GM12878 (cell line): ENCODE data around the gene MCHR1. TPM values are rescaled to one million over a fixed set of nuclear protein-coding genes. Genes with fewer than 3 reads are reported as not detected.

ENCODE experiments used
- ATAC-seq: fragments of 200-7000 bp; cut with Tn5 transposase; 3 replicates; pipeline ENCODE4 v1.9.1; 2020; ENCODE audit warnings: mild to moderate bottlenecking, moderate library complexity
- BruUV-seq: library from RNA; stranded (reverse); fragments of 400-500 nt; replicated peaks from 2 replicates; lab custom pipeline; 2021; lab: Mats Ljungman, UMichigan
- CTCF ChIA-PET: fragments of 300-600 bp; sonication (Branson Sonifier 250); formaldehyde crosslinking; extraction: SDS; loops from one replicate; lab custom pipeline; 2021; ENCODE audit warnings: inconsistent platforms; lab: Yijun Ruan, JAX
- POLR2A ChIA-PET: fragments of 350-600 bp; formaldehyde crosslinking; extraction: SDS; loops from one replicate; lab custom pipeline; 2021; ENCODE audit warnings: inconsistent platforms; lab: Charles Lee
- RAD21 ChIA-PET: fragments of 300-600 bp; sonication (Branson Sonifier 250); formaldehyde crosslinking; loops from one replicate; lab custom pipeline; 2023; ENCODE audit warnings: antibody characterized with exemption; ENCODE audit not compliant: unreplicated experiment; lab: Charles Lee
- SMC1A ChIA-PET: fragments of 300-600 bp; sonication (Branson Sonifier 250); formaldehyde crosslinking; loops from one replicate; lab custom pipeline; 2023; ENCODE audit not compliant: unreplicated experiment, uncharacterized antibody; lab: Charles Lee
- DNase-seq: peaks from one replicate; pipeline ENCODE4 v3.0.0-alpha.2; 2011; ENCODE audit warnings: low read depth, low spot score
- FAIRE-seq: peaks from 3 replicates; lab custom pipeline; 2011; peaks lifted over from hg19 to GRCh38; lab: Jason Lieb, UNC
- H2AFZ ChIP-seq: 2 replicates; pipeline ENCODE4 v1.6.0; 2011; ENCODE audit warnings: low read depth, low read length, control low read depth; ENCODE audit not compliant: control insufficient read depth
- H3K27ac ChIP-seq: 2 replicates; pipeline ENCODE4 v1.5.1; 2011; ENCODE audit warnings: control low read depth; ENCODE audit not compliant: control insufficient read depth, insufficient read depth
- H3K27me3 ChIP-seq, 2 experiments: replicated peaks in 1 of 2; 2 replicates each; pipeline versions ENCODE4 v1.6.0 to v1.6.1; 2011; ENCODE audit warnings: low read length in 1 of 2; ENCODE audit not compliant: control insufficient read depth in 2 of 2, insufficient read depth in 2 of 2
- H3K36me3 ChIP-seq, 2 experiments: 2 replicates each; pipeline ENCODE4 v1.5.1; 2011; ENCODE audit warnings: low read length in 1 of 2; ENCODE audit not compliant: control insufficient read depth in 2 of 2, insufficient read depth in 2 of 2
- H3K4me1 ChIP-seq: 2 replicates; pipeline ENCODE4 v1.6.1; 2011; ENCODE audit warnings: mild to moderate bottlenecking, low read length, moderate library complexity, mixed read lengths; ENCODE audit not compliant: control insufficient read depth, insufficient read depth
- H3K4me2 ChIP-seq: 2 replicates; pipeline ENCODE4 v1.6.0; 2011; ENCODE audit warnings: control low read depth; ENCODE audit not compliant: control insufficient read depth, insufficient read depth
- H3K4me3 ChIP-seq: fragments of 200-600 bp; sonication (generic); 2 replicates; pipeline ENCODE4 v1.5.1; 2016
- H3K79me2 ChIP-seq: 2 replicates; pipeline ENCODE4 v1.6.0; 2011; ENCODE audit warnings: low read length; ENCODE audit not compliant: control insufficient read depth, insufficient read depth
- H3K9ac ChIP-seq: 2 replicates; pipeline ENCODE4 v1.8.0; 2011; ENCODE audit warnings: low read length, control low read depth, mixed read lengths; ENCODE audit not compliant: control insufficient read depth, insufficient read depth
- H3K9me3 ChIP-seq: replicated peaks from 3 replicates; pipeline ENCODE4 v1.5.1; 2011; ENCODE audit warnings: mild to moderate bottlenecking, low read length; ENCODE audit not compliant: control insufficient read depth, insufficient read depth
- H4K20me1 ChIP-seq: 2 replicates; pipeline ENCODE4 v1.6.0; 2011; ENCODE audit not compliant: control insufficient read depth, insufficient read depth
- BHLHE40 ChIP-seq, 2 experiments: fragments of 450-650 bp in 1 of 2; IDR thresholded peaks; 2 replicates each; pipeline ENCODE4 v1.6.1; 2011 to 2017; ENCODE audit warnings: low read depth in 2 of 2, borderline replicate concordance in 1 of 2, improper control_type of control experiment in 1 of 2, low read length in 1 of 2, mild to moderate bottlenecking in 1 of 2
- CREB1 ChIP-seq: IDR thresholded peaks from 2 replicates; pipeline ENCODE4 v1.6.1; 2012; ENCODE audit warnings: low read depth, mild to moderate bottlenecking, inconsistent platforms
- EP300 ChIP-seq, 2 experiments: fragments of 150-350 bp in 1 of 2; IDR thresholded peaks; 2 replicates each; pipeline ENCODE4 v1.6.1; 2011 to 2012; ENCODE audit warnings: low read depth in 2 of 2, low read length in 2 of 2, borderline replicate concordance in 1 of 2, improper control_type of control experiment in 1 of 2, inconsistent platforms in 1 of 2; ENCODE audit not compliant: control insufficient read depth in 1 of 2
- IRF4 ChIP-seq: IDR thresholded peaks from 2 replicates; pipeline ENCODE4 v1.6.1; 2011; ENCODE audit warnings: low read depth, low read length
- MEF2B ChIP-seq: fragments of 450-650 bp; IDR thresholded peaks from 2 replicates; pipeline ENCODE4 v1.6.1; 2018; ENCODE audit warnings: mild to moderate bottlenecking, moderate library complexity; ENCODE audit not compliant: partially characterized antibody, poor library complexity, severe bottlenecking
- MXI1 ChIP-seq: fragments of 150-350 bp; IDR thresholded peaks from 2 replicates; pipeline ENCODE4 v1.6.1; 2011; ENCODE audit warnings: low read depth, mild to moderate bottlenecking, inconsistent platforms, low read length, improper control_type of control experiment
- PML ChIP-seq: IDR thresholded peaks from 2 replicates; pipeline ENCODE4 v1.6.1; 2012; ENCODE audit warnings: low read length, inconsistent platforms
- POLR2AphosphoS2 ChIP-seq: IDR thresholded peaks from 2 replicates; pipeline ENCODE4 v1.6.1; 2011; ENCODE audit warnings: low read depth, mild to moderate bottlenecking, low read length, improper control_type of control experiment, moderate library complexity
- RBBP5 ChIP-seq: fragments of 200-600 bp; sonication (generic); conservative IDR thresholded peaks from 2 replicates; pipeline ENCODE4 v1.6.1; 2016
- SMAD1 ChIP-seq: fragments of 450-650 bp; IDR thresholded peaks from 2 replicates; pipeline ENCODE4 v1.6.1; 2018; ENCODE audit warnings: mild to moderate bottlenecking, low read depth; ENCODE audit not compliant: partially characterized antibody
- SMC3 ChIP-seq: IDR thresholded peaks from 2 replicates; pipeline ENCODE4 v1.6.1; 2011; ENCODE audit warnings: low read length, improper control_type of control experiment, borderline replicate concordance
- SREBF2 ChIP-seq: IDR thresholded peaks from 2 replicates; pipeline ENCODE4 v1.6.1; 2012; ENCODE audit warnings: mild to moderate bottlenecking, low read length
- TCF7 ChIP-seq: IDR thresholded peaks from 2 replicates; pipeline ENCODE4 v1.6.1; 2014; ENCODE audit warnings: antibody characterized with exemption, borderline replicate concordance
- WRNIP1 ChIP-seq: IDR thresholded peaks from 2 replicates; pipeline ENCODE4 v1.6.1; 2011; ENCODE audit warnings: low read depth, low read length, improper control_type of control experiment, borderline replicate concordance
- YY1 ChIP-seq: IDR thresholded peaks from 2 replicates; pipeline ENCODE4 v1.6.1; 2011; ENCODE audit warnings: low read depth, mild to moderate bottlenecking, low read length
- ZNF274 ChIP-seq: IDR thresholded peaks from one replicate; pipeline ENCODE4 v1.8.0; 2011; ENCODE audit not compliant: insufficient read length, insufficient read depth
- ZNF622 ChIP-seq: fragments of 450-650 bp; IDR thresholded peaks from 2 replicates; pipeline ENCODE4 v1.6.1; 2017; ENCODE audit warnings: mild to moderate bottlenecking, inconsistent platforms
- WGBS: methylation state at CpG from one replicate; pipeline ENCODE4 v1.1.6; 2016; ENCODE audit warnings: low lambda C conversion rate; ENCODE audit not compliant: insufficient replicate concordance, insufficient coverage; ENCODE audit errors: missing lambda C conversion rate; 5-methylcytosine and 5-hydroxymethylcytosine counted together
- in situ Hi-C: fragments of 300-500 bp; cut with MboI; formaldehyde crosslinking; loops from 9 replicates; pipeline ENCODE4 v1.14.3; 2018; ENCODE audit warnings: mixed read lengths
- intact Hi-C: fragments of 100-400 bp; cut with micrococcal nuclease; formaldehyde crosslinking; loops from one replicate; pipeline ENCODE4 v1.14.2; 2022; ENCODE audit not compliant: unreplicated experiment
- polyA plus RNA-seq, 11 experiments: library from polyadenylated mRNA; depleted of rRNA in 4 of 11; unstranded in 6 of 11; stranded (reverse) in 5 of 11; fragments of >200 nt; fragmentation: Nextera tagmentation in 4 of 11; fragmentation: Illumina TruSeq in 1 of 11; extraction: Ambion mirVana in 4 of 11; extraction: Trizol in 1 of 11; gene quantifications; 1 replicate in 1 of 11; 2 replicates in 10 of 11; pipeline versions ENCODE4 v1.2.1 to v1.2.3, GENCODE V29; 2011 to 2016; ENCODE audit warnings: inconsistent platforms in 2 of 11, missing spikeins in 2 of 11, low read depth in 1 of 11
- total RNA-seq, 4 experiments: library from RNA; depleted of rRNA in 3 of 4; stranded (reverse); fragments of >200 nt in 3 of 4; fragmentation: Illumina TruSeq in 1 of 4; extraction: Trizol in 1 of 4; gene quantifications; 2 replicates each; pipeline versions ENCODE4 v1.2.1 to v1.2.3, GENCODE V29; 2013 to 2021
- TF ChIP-seq, protein P1 (sequence below): fragments of 450-650 bp; IDR thresholded peaks from 2 replicates; pipeline ENCODE4 v1.6.1; 2016; ENCODE audit warnings: mild to moderate bottlenecking
- TF ChIP-seq, protein P2 (sequence below): fragments of 450-650 bp; IDR thresholded peaks from 2 replicates; pipeline ENCODE4 v1.6.1; 2017; ENCODE audit warnings: low read depth, mild to moderate bottlenecking, moderate library complexity
- TF ChIP-seq, protein P3 (sequence below): fragments of 450-650 bp; IDR thresholded peaks from 2 replicates; pipeline ENCODE4 v1.6.1; 2016; ENCODE audit warnings: mild to moderate bottlenecking

Gene MCHR1
- total and polyA plus RNA-seq, 10 of the 15 experiments (the other 5 are each of a cell fraction or from before 2014, with no cell fraction given): not detected

DNA sequence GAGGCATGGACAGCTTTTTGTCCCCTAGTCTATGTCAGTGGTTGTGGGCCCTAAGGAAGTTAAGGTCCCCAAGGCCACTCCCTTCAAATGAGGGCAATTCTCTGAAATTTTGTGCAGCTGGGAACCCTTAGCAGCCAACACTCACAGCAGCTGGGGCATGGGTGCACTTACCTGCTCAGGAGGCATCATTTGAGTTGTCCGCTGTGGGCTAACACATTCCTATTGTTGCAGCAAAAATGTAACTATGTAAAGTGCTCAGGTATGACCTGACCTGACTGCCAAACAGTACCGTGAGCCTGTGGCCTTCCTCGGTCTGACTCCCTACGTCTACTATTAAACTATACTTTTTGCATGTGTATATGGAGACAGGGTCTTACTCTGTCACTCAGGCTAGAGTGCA, 37.0 kb upstream of the MCHR1 start:
- no peaks in the 10 kb centered on the region for H3K36me3 ChIP-seq
- H3K79me2 ChIP-seq: no peaks in the 10 kb centered on the region
- no TSS peak for BruUV-seq
- no peak overlapping the region for H3K4me2 ChIP-seq
- no peak overlapping the region for H2AFZ ChIP-seq
- no peaks in the 10 kb centered on the region for H4K20me1 ChIP-seq
- POLR2A ChIA-PET: interaction anchor here (0.8 kb wide), 1 partner anchor 57 kb away, joined by 5 read pairs; no protein-coding TSS in a partner anchor
- FAIRE-seq (no peak), DNase-seq (no peak), ATAC-seq (no peak)
- H3K27me3 ChIP-seq: no peaks in the 10 kb centered on the region
- H3K4me1 ChIP-seq: peaks cover 18% of the 10 kb centered on the region
- no peaks in the 10 kb centered on the region for H3K9me3 ChIP-seq
- RAD21 ChIA-PET: interaction anchor here (0.9 to 9.1 kb wide), 6 partner anchors 11 to 206 kb away, joined by 3 to 137 read pairs (median 3); no protein-coding TSS in a partner anchor
- H3K27ac ChIP-seq: no peak overlapping the region
- SMC1A ChIA-PET: interaction anchor here (0.7 to 8.0 kb wide), 10 partner anchors 9 to 257 kb away, joined by 3 to 248 read pairs (median 4); no protein-coding TSS in a partner anchor
- TF ChIP-seq, protein P1, sequence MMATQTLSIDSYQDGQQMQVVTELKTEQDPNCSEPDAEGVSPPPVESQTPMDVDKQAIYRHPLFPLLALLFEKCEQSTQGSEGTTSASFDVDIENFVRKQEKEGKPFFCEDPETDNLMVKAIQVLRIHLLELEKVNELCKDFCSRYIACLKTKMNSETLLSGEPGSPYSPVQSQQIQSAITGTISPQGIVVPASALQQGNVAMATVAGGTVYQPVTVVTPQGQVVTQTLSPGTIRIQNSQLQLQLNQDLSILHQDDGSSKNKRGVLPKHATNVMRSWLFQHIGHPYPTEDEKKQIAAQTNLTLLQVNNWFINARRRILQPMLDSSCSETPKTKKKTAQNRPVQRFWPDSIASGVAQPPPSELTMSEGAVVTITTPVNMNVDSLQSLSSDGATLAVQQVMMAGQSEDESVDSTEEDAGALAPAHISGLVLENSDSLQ: no peak
- no peak for TF ChIP-seq ZNF274
- TF ChIP-seq IRF4: no peak
- no peak for TF ChIP-seq POLR2AphosphoS2
- no peak for TF ChIP-seq MEF2B
- no peak for TF ChIP-seq PML
- TF ChIP-seq CREB1: no peak
- TF ChIP-seq MXI1: no peak
- no peak for TF ChIP-seq RBBP5
- TF ChIP-seq SMC3: no peak
- no peak for TF ChIP-seq SREBF2
- TF ChIP-seq TCF7: no peak
- TF ChIP-seq, protein P2, sequence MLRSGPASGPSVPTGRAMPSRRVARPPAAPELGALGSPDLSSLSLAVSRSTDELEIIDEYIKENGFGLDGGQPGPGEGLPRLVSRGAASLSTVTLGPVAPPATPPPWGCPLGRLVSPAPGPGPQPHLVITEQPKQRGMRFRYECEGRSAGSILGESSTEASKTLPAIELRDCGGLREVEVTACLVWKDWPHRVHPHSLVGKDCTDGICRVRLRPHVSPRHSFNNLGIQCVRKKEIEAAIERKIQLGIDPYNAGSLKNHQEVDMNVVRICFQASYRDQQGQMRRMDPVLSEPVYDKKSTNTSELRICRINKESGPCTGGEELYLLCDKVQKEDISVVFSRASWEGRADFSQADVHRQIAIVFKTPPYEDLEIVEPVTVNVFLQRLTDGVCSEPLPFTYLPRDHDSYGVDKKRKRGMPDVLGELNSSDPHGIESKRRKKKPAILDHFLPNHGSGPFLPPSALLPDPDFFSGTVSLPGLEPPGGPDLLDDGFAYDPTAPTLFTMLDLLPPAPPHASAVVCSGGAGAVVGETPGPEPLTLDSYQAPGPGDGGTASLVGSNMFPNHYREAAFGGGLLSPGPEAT: no peak
- TF ChIP-seq, protein P3, sequence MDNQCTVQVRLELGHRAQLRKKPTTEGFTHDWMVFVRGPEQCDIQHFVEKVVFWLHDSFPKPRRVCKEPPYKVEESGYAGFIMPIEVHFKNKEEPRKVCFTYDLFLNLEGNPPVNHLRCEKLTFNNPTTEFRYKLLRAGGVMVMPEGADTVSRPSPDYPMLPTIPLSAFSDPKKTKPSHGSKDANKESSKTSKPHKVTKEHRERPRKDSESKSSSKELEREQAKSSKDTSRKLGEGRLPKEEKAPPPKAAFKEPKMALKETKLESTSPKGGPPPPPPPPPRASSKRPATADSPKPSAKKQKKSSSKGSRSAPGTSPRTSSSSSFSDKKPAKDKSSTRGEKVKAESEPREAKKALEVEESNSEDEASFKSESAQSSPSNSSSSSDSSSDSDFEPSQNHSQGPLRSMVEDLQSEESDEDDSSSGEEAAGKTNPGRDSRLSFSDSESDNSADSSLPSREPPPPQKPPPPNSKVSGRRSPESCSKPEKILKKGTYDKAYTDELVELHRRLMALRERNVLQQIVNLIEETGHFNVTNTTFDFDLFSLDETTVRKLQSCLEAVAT: no peak
- TF ChIP-seq ZNF622: no peak
- TF ChIP-seq SMAD1: no peak
- TF ChIP-seq WRNIP1: no peak
- no peak for TF ChIP-seq EP300 (IDR thresholded peaks at IDR 0.05; ENCODE audit: borderline replicate concordance in 1 of 2, control insufficient read depth in 1 of 2, low read depth in 2 of 2, low read length in 2 of 2)
- TF ChIP-seq YY1: no peak
- no peak for TF ChIP-seq BHLHE40 (IDR thresholded peaks at IDR 0.05; ENCODE audit: borderline replicate concordance in 1 of 2, low read depth in 2 of 2, low read length in 1 of 2)
- intact Hi-C loops (no loop called here), in situ Hi-C loops (loop anchor here (5.0 kb wide), 2 partner anchors 115 to 210 kb away; no protein-coding TSS in a partner anchor)
- no peak overlapping the region for H3K4me3 ChIP-seq
- CTCF ChIA-PET: interaction anchor here (1.7 to 11.1 kb wide), 3 partner anchors 113 to 206 kb away, joined by 8 to 339 read pairs (median 14); no protein-coding TSS in a partner anchor
- no peak overlapping the region for H3K9ac ChIP-seq
- WGBS: 83% methylated on average over 4 of the region's 4 CpGs
